NCI-H2196 treated with DMSO at 0.1 percent for 48 hours (cell line): ENCODE results near the gene SMAD3.
"Not testable (repeated sequence)": the region's sequence is repeated elsewhere in the genome, so short reads cannot be mapped to it uniquely, and the experiment has no call there.

Source experiments
- DNase-seq: peaks from one replicate; lab custom pipeline; 2025; ENCODE audit not compliant: unreplicated experiment; lab: John Stamatoyannopoulos, UW

SMAD3 gene

GRCh38 chr15:67138891-67139855, 73.8 kb downstream of the SMAD3 start:
- no peak for DNase-seq

GRCh38 chr15:67140078-67140833, 74.9 kb downstream of the SMAD3 start:
- no peak for DNase-seq

- DNase-seq: no peak
These were observed 76.8 kb downstream of the SMAD3 start for GRCh38 chr15:67142092-67142766.

- DNase-seq: no peak
These were observed 77.3 kb downstream of the SMAD3 start for GRCh38 chr15:67142767-67143100.

GRCh38 chr15:67143646-67144045, 78.2 kb downstream of the SMAD3 start:
- no peak for DNase-seq

GRCh38 chr15:67144609-67145311, 79.4 kb downstream of the SMAD3 start:
- DNase-seq: no peak

- no peak for DNase-seq
These were observed 79.9 kb downstream of the SMAD3 start for GRCh38 chr15:67145312-67145610.

GRCh38 chr15:67145710-67146109, 80.3 kb downstream of the SMAD3 start:
- no peak for DNase-seq

GRCh38 chr15:67146234-67146633, 80.8 kb downstream of the SMAD3 start:
- no peak for DNase-seq

GRCh38 chr15:67146875-67147381, 81.5 kb downstream of the SMAD3 start:
- DNase-seq: no peak

GRCh38 chr15:67147396-67147949, 82.1 kb downstream of the SMAD3 start:
- DNase-seq: no peak

- DNase-seq: peak; percentile 10
These were observed 82.8 kb downstream of the SMAD3 start for GRCh38 chr15:67148196-67148701.

- DNase-seq: no peak
These were observed 83.8 kb downstream of the SMAD3 start for GRCh38 chr15:67149068-67149772.

- DNase-seq: no peak
These were observed 84.3 kb downstream of the SMAD3 start for GRCh38 chr15:67149773-67150022.

GRCh38 chr15:67150023-67150860, 84.8 kb downstream of the SMAD3 start:
- no peak for DNase-seq

GRCh38 chr15:67152429-67152828, 87.0 kb downstream of the SMAD3 start:
- DNase-seq: no peak

- not testable (repeated sequence) for DNase-seq
These were observed 87.6 kb downstream of the SMAD3 start for GRCh38 chr15:67153044-67153443.

- no peak for DNase-seq
These were observed 88.8 kb downstream of the SMAD3 start for GRCh38 chr15:67154249-67154648.

- DNase-seq: no peak
These were observed 91.0 kb downstream of the SMAD3 start for GRCh38 chr15:67156426-67156825.
